T-cell (primary cell): ENCODE data around the gene PRRT4. TPM values are rescaled to one million over a fixed set of nuclear protein-coding genes. Genes with fewer than 3 reads are reported as not detected.

Experiments
- ATAC-seq, 4 experiments: fragments of 200-7000 bp in 3 of 4; fragments of 150-1000 bp in 1 of 4; cut with Tn5 transposase; replicated peaks in 1 of 4; 1 replicate in 3 of 4; 2 replicates in 1 of 4; pipeline ENCODE4 v1.10.0; 2021; ENCODE audit warnings: moderate library complexity in 3 of 4, mild to moderate bottlenecking in 2 of 4, moderate number of reproducible peaks in 1 of 4
- CTCF ChIA-PET, 2 donors: fragments of 300-600 bp; sonication (Branson Sonifier 250); formaldehyde crosslinking; loops; one replicate each; lab custom pipeline; 2022; ENCODE audit warnings: antibody characterized with exemption in 2 of 2; lab: Charles Lee
- POLR2A ChIA-PET, 2 donors: fragments of 300-600 bp; sonication (Branson Sonifier 250); formaldehyde crosslinking; loops; one replicate each; lab custom pipeline; 2022; ENCODE audit warnings: antibody characterized with exemption in 2 of 2; lab: Charles Lee
- DNase-seq, 35 experiments: peaks; one replicate each; pipeline versions ENCODE4 v3.0.0 to v3.0.0-alpha.2; 2013 to 2023
- H3K27ac ChIP-seq: one replicate; pipeline ENCODE4 v1.5.1; 2013; ENCODE audit warnings: low read length
- H3K27me3 ChIP-seq, 2 experiments: replicated peaks in 1 of 2; 1 replicate in 1 of 2; 2 replicates in 1 of 2; pipeline versions ENCODE4 v1.6.1 to v1.7.0; 2013; ENCODE audit warnings: low read length in 1 of 2, mixed read lengths in 1 of 2; ENCODE audit not compliant: control insufficient read depth in 2 of 2, insufficient read depth in 2 of 2; ENCODE audit errors: extremely low read depth in 1 of 2
- H3K36me3 ChIP-seq, 2 donors: 1 replicate in 1 of 2; 2 replicates in 1 of 2; pipeline versions ENCODE4 v1.6.1 to v1.7.0; 2013; ENCODE audit warnings: low read length in 1 of 2; ENCODE audit not compliant: control insufficient read depth in 2 of 2, insufficient read depth in 1 of 2; ENCODE audit errors: extremely low read depth in 1 of 2
- H3K4me1 ChIP-seq, 2 experiments: 1 replicate in 1 of 2; 2 replicates in 1 of 2; pipeline versions ENCODE4 v1.6.1 to v1.7.0; 2013; ENCODE audit warnings: low read length in 2 of 2, mixed read lengths in 1 of 2; ENCODE audit not compliant: insufficient read depth in 2 of 2, control insufficient read depth in 1 of 2; ENCODE audit errors: extremely low read depth in 1 of 2
- H3K4me3 ChIP-seq, 2 donors: 1 replicate in 1 of 2; 2 replicates in 1 of 2; pipeline versions ENCODE4 v1.5.1 to v1.7.0; 2013; ENCODE audit warnings: mild to moderate bottlenecking in 2 of 2, low read length in 1 of 2, moderate library complexity in 1 of 2; ENCODE audit not compliant: control insufficient read depth in 1 of 2; ENCODE audit errors: extremely low read depth in 1 of 2
- H3K9me3 ChIP-seq: 2 replicates; pipeline ENCODE4 v1.7.0; 2013
- H3K27ac Mint-ChIP-seq, 2 donors: one replicate each; pipeline ENCODE4 v1.8.0; 2020 to 2021; ENCODE audit warnings: mild to moderate bottlenecking in 2 of 2, mixed read lengths in 2 of 2
- H3K27me3 Mint-ChIP-seq, 2 donors: one replicate each; pipeline ENCODE4 v1.8.0; 2021 to 2022; ENCODE audit warnings: mixed read lengths in 2 of 2
- H3K36me3 Mint-ChIP-seq: one replicate; pipeline ENCODE4 v1.8.0; 2021; ENCODE audit warnings: mixed read lengths
- H3K4me1 Mint-ChIP-seq, 3 donors: one replicate each; pipeline ENCODE4 v1.8.0; 2020 to 2022; ENCODE audit warnings: mixed read lengths in 3 of 3, mild to moderate bottlenecking in 1 of 3
- H3K4me3 Mint-ChIP-seq, 3 donors: one replicate each; pipeline ENCODE4 v1.8.0; 2020 to 2022; ENCODE audit warnings: mild to moderate bottlenecking in 3 of 3, mixed read lengths in 3 of 3, moderate library complexity in 3 of 3
- H3K9me3 Mint-ChIP-seq, 3 donors: one replicate each; pipeline ENCODE4 v1.8.0; 2020 to 2022; ENCODE audit warnings: mixed read lengths in 3 of 3
- WGBS: methylation state at CpG from one replicate; pipeline ENCODE4 v1.1.5; 2013; ENCODE audit warnings: missing lambda C conversion rate; ENCODE audit not compliant: insufficient coverage; 5-methylcytosine and 5-hydroxymethylcytosine counted together
- total RNA-seq, 35 experiments: library from RNA in 6 of 35; stranded (reverse) in 6 of 35; fragments of 120-200 nt in 1 of 35; gene quantifications; one replicate each; pipeline versions ENCODE4 v1.2.1 to v1.2.4 and lab custom pipeline; 2013 to 2026

PRRT4 gene
- total RNA-seq, 5 donors from 2014 or later (not counting 1 experiment from before 2014, with no cell fraction given) = 0.15 to 1.1 (median 0.65) TPM

DNA sequence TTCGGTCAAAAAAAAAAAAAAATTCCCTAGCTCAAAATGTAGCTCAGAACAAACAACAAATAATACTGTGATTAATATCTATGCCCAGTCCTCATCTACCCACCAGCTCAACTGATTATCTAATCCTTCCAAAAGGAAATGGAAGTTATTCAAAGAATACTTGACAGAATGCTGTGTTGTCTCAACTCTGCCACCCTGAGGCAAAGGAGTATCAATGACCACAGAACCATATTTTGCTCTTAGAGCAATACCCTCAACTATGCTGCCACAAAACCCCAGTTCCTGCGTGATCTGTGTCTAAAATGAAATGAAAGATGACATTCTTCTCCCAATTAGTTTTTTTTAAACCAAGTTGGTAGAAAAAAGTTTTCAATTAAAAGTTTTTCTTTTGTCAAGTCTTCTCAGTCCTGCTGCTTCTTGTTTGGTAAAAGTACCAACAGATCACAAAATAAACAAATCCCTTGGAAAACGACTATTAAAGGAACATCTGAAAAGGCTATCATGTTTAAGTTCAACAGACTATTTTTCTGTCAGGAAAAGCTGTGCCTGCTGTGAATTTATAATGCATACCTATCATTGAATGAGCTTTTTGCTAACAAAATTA is 39.3 kb downstream of the PRRT4 start:
- WGBS = no CpG with 5 or more reads among the region's 3 CpGs
- Mint-ChIP-seq H3K36me3 (peaks cover 76% of the 10 kb centered on the region), H3K27me3 (no peaks in the 10 kb centered on the region), H3K4me1 (peaks cover 26 to 38% (median 34%) of the 10 kb centered on the region in 3 donors), H3K9me3 (no peaks in the 10 kb centered on the region), H3K4me3 (peak overlapping the region in 1 of 3 donors; percentile 4), H3K27ac (peak overlapping the region; percentile 63 to 69)
- H3K9me3 ChIP-seq = no peaks in the 10 kb centered on the region
- peak in 13 of 35 experiments; percentile 8 to 61 (median 16) for DNase-seq
- peaks cover 0 to 54% of the 10 kb centered on the region in 2 donors for H3K36me3 ChIP-seq
- no peak overlapping the region for H3K27ac ChIP-seq
- CTCF ChIA-PET = interaction anchor here (0.6 to 1.3 kb wide), 4 partner anchors 9 to 614 kb away, joined by 3 to 5 read pairs (median 3); no protein-coding TSS in a partner anchor
- no peaks in the 10 kb centered on the region for H3K27me3 ChIP-seq
- peaks cover 3 to 23% of the 10 kb centered on the region in 2 experiments for H3K4me1 ChIP-seq
- ATAC-seq = peak; percentile 58 to 78 (median 72)
- POLR2A ChIA-PET = no interaction called here
- no peak overlapping the region for H3K4me3 ChIP-seq

- Mint-ChIP-seq H3K4me3 (peak overlapping the region in 1 of 3 donors; percentile 49), H3K27ac (peak overlapping the region; percentile 87 to 88), H3K9me3 (no peaks in the 10 kb centered on the region), H3K4me1 (peaks cover 26 to 38% (median 34%) of the 10 kb centered on the region in 3 donors), H3K36me3 (peaks cover 74% of the 10 kb centered on the region), H3K27me3 (no peaks in the 10 kb centered on the region)
- Histone ChIP-seq H3K27ac (peak overlapping the region; percentile 52), H3K4me3 (no peak overlapping the region), H3K4me1 (peaks cover 3 to 23% of the 10 kb centered on the region in 2 experiments), H3K9me3 (no peaks in the 10 kb centered on the region), H3K27me3 (no peaks in the 10 kb centered on the region), H3K36me3 (peaks cover 5 to 51% of the 10 kb centered on the region in 2 donors)
- WGBS = 57% methylated on average over 4 of the region's 5 CpGs
- CTCF ChIA-PET = interaction anchor here in 1 of 2 donors (1.2 to 1.3 kb wide), 2 partner anchors 186 to 613 kb away, joined by 3 to 5 read pairs; no protein-coding TSS in a partner anchor
- DNase-seq (peak in 1 of 35 experiments; percentile 17), ATAC-seq (no peak)
- POLR2A ChIA-PET = no interaction called here
Observed at GRCh38 chr7:128321044-128321422, 40.5 kb downstream of the PRRT4 start.

DNA sequence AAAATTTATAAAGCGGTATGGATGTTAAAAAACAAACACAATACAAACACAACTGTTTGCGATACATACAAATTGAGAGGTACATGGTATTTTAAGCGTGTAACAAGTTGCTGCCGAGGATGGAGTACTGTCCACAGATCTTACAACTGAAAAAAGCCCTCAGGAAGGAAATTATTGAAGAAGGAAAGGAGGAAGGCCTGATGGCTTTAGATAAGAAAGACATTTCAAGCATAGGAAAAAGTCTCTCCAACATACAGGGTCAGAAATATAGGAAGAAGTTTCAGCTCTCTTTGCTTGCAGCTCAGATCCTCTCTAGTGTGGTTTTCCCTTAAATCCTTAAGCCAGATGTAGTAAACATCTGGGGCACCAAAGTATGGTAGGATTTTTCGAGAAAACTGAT is 42.8 kb downstream of the PRRT4 start:
- ChIA-PET CTCF (interaction anchor here (0.6 to 0.7 kb wide), 2 partner anchors 8 to 608 kb away, joined by 3 read pairs; no protein-coding TSS in a partner anchor), POLR2A (interaction anchor here in 1 of 2 donors (0.6 kb wide), 1 partner anchor 207 kb away, joined by 4 read pairs; no protein-coding TSS in a partner anchor)
- Histone ChIP-seq H3K4me3 (no peak overlapping the region), H3K27me3 (no peaks in the 10 kb centered on the region), H3K9me3 (no peaks in the 10 kb centered on the region), H3K4me1 (peaks cover 3 to 24% of the 10 kb centered on the region in 2 experiments), H3K27ac (peak overlapping the region; percentile 7), H3K36me3 (peaks cover 10 to 51% of the 10 kb centered on the region in 2 donors)
- Mint-ChIP-seq H3K4me1 (peaks cover 26 to 44% (median 34%) of the 10 kb centered on the region in 3 donors), H3K27ac (peak overlapping the region; percentile 36 to 53), H3K36me3 (peaks cover 75% of the 10 kb centered on the region), H3K27me3 (no peaks in the 10 kb centered on the region), H3K4me3 (no peak overlapping the region), H3K9me3 (no peaks in the 10 kb centered on the region)
- DNase-seq (no peak), ATAC-seq (no peak)
- WGBS = no CpG with 5 or more reads among the region's 5 CpGs

DNA sequence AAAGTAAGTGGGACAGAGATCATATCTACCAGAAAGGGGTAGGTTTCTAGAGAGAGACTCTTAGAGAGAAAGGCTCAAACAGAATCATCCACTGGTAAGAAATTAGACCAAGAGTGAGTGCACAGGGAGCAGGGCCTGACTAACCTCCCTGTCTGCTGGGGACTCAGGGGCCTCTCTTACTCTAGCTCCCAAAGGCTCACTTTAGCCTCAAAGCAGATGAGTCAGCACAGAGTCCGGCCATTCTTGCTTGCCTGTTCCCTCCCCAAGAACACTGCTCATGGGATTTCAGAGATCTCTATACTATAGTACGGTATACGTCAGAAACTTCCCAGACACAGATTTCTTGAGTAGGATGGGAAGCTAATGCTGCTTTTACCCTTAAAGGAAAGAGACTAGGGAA is 50.5 kb downstream of the PRRT4 start:
- no peak overlapping the region for H3K27ac ChIP-seq
- H3K4me1 ChIP-seq = peaks cover 0 to 3% of the 10 kb centered on the region in 2 experiments
- no peak overlapping the region for H3K27ac Mint-ChIP-seq
- peaks cover 80% of the 10 kb centered on the region for H3K36me3 Mint-ChIP-seq
- no peaks in the 10 kb centered on the region for H3K27me3 ChIP-seq
- no CpG with 5 or more reads among the region's 3 CpGs for WGBS
- no peak overlapping the region for H3K4me3 Mint-ChIP-seq
- H3K27me3 Mint-ChIP-seq = no peaks in the 10 kb centered on the region
- ChIA-PET CTCF (no interaction called here), POLR2A (interaction anchor here in 1 of 2 donors (0.6 kb wide), 1 partner anchor 1898 kb away, joined by 3 read pairs; no protein-coding TSS in a partner anchor)
- no peak overlapping the region for H3K4me3 ChIP-seq
- no peaks in the 10 kb centered on the region for H3K9me3 Mint-ChIP-seq
- ATAC-seq (no peak), DNase-seq (no peak)
- H3K4me1 Mint-ChIP-seq = peaks cover 0 to 6% (median 4%) of the 10 kb centered on the region in 3 donors
- H3K9me3 ChIP-seq = no peaks in the 10 kb centered on the region
- peaks cover 23 to 82% of the 10 kb centered on the region in 2 donors for H3K36me3 ChIP-seq

DNA sequence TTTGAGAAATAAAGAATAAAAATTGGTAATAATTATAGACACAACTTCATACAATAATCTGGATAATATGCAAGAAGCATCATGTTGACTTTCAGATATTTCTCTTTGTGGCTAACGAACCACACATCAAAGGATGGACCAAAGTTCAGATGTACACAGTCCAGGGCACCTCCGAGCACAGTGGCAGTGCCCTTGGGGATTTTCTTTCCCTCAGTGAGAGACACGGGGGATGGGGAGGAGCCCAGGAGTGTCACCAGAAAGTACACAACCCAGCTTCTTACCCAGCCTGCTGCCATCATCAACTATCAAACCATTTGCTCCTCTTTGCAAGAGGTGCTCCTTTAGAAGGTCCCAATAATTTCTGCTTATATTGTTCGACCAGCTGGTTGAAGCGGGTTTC is 51.0 kb downstream of the PRRT4 start:
- no peak for DNase-seq
- Mint-ChIP-seq H3K27ac (no peak overlapping the region), H3K36me3 (peaks cover 80% of the 10 kb centered on the region), H3K4me1 (peaks cover 0 to 6% (median 4%) of the 10 kb centered on the region in 3 donors), H3K4me3 (no peak overlapping the region), H3K27me3 (no peaks in the 10 kb centered on the region), H3K9me3 (no peaks in the 10 kb centered on the region)
- Histone ChIP-seq H3K4me3 (no peak overlapping the region), H3K9me3 (no peaks in the 10 kb centered on the region), H3K27me3 (no peaks in the 10 kb centered on the region), H3K36me3 (peaks cover 28 to 82% of the 10 kb centered on the region in 2 donors), H3K27ac (no peak overlapping the region), H3K4me1 (peaks cover 0 to 3% of the 10 kb centered on the region in 2 experiments)
- ATAC-seq = no peak
- ChIA-PET POLR2A (interaction anchor here in 1 of 2 donors (0.6 kb wide), 1 partner anchor 1899 kb away, joined by 3 read pairs; no protein-coding TSS in a partner anchor), CTCF (no interaction called here)
- 67% methylated on average over 4 of the region's 5 CpGs for WGBS

DNA sequence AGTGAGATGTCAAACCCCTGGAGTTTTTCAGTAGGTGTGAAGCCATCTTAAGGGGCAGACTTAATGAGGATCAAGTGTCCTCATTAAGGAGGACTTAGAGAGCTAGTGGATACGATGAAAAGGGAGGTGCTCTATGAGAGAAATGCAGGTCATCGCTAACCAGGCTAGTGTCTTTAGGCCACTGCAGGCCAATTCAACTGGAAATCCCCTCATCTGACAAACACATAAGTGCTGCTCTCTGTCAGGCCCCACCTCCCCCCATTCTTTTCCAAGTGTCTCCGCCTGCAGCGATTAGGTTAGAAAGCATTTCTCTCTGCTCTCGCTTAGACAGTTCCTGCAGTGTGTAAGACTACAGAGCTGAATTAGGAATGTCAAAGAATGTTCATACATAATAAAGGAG is 51.5 kb downstream of the PRRT4 start:
- H3K9me3 ChIP-seq = no peaks in the 10 kb centered on the region
- CTCF ChIA-PET = no interaction called here
- peaks cover 28 to 83% of the 10 kb centered on the region in 2 donors for H3K36me3 ChIP-seq
- H3K4me1 ChIP-seq = peaks cover 0 to 3% of the 10 kb centered on the region in 2 experiments
- no CpG with 5 or more reads among the region's 5 CpGs for WGBS
- no peak overlapping the region for H3K4me3 ChIP-seq
- Mint-ChIP-seq H3K9me3 (no peaks in the 10 kb centered on the region), H3K36me3 (peaks cover 81% of the 10 kb centered on the region), H3K27ac (no peak overlapping the region), H3K4me3 (no peak overlapping the region), H3K27me3 (no peaks in the 10 kb centered on the region), H3K4me1 (peaks cover 0 to 4% (median 2%) of the 10 kb centered on the region in 3 donors)
- DNase-seq (no peak), ATAC-seq (no peak)
- POLR2A ChIA-PET = no interaction called here
- no peaks in the 10 kb centered on the region for H3K27me3 ChIP-seq
- H3K27ac ChIP-seq = no peak overlapping the region
